ENCODE data around the gene HRH2. TPM values are rescaled to one million over a fixed set of nuclear protein-coding genes. Genes with fewer than 3 reads are reported as not detected.

Gene HRH2
- total RNA-seq, 1 experiment from 2014 or later = 3.3 TPM

DNA sequence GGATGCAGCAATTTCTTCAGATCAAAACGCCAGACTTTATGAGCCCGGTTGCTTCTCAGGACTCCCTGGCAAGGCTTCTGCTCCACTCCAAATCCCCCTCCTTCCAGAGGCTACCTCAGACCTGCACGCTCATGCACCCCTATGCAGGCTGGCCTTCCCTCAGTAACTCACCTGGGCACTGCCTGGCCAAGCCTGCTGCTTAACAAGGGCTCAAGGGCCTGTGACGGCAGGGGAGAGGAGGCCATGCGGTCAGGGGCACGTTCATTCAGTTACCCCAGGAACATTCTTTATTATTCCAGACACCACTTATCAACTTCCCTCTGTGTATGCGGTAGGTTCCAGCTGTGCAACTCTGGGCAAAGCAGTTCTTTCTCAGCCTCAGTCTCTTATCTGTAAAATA lies 79.6 kb downstream of the HRH2 start:
- no peaks in the 10 kb centered on the region for H3K23me2 ChIP-seq (ENCODE audit: insufficient read length, low read depth, low read length, poor library complexity, severe bottlenecking)
- Mint-ChIP-seq H3K4me3 (no peak overlapping the region), H3K27me3 (ENCODE audit: low read depth) (peaks cover 37% of the 10 kb centered on the region), H3K36me3 (ENCODE audit: insufficient read depth in 1 of 3, low read depth in 3 of 3) (peaks cover 0 to 4% (median 0%) of the 10 kb centered on the region in 3 experiments; a peak in 3 of 7 replicates), H3K9me3 (peaks cover 2 to 7% of the 10 kb centered on the region in 2 experiments; a peak in 4 of 5 replicates), H3K4me1 (peaks cover 4 to 6% of the 10 kb centered on the region in 2 experiments), H3K27ac (no peak overlapping the region; a peak in 1 of 7 replicates)
- no peaks in the 10 kb centered on the region for H3K79me2 ChIP-seq (ENCODE audit: insufficient read depth, low read length)
- no peak overlapping the region for H3K18ac ChIP-seq (ENCODE audit: insufficient read length, low read depth, low read length)
- no peak overlapping the region for H3T11ph ChIP-seq (ENCODE audit: low read length)
- no peak overlapping the region for H3K56ac ChIP-seq (ENCODE audit: insufficient read length, low read depth, low read length)
- no peak overlapping the region for H4K8ac ChIP-seq (replicated peaks; ENCODE audit: insufficient read length, low read depth, low read length)
- H4K5ac ChIP-seq (ENCODE audit: insufficient read length, low read depth, low read length) = no peak overlapping the region
- TF ChIP-seq, protein P1, sequence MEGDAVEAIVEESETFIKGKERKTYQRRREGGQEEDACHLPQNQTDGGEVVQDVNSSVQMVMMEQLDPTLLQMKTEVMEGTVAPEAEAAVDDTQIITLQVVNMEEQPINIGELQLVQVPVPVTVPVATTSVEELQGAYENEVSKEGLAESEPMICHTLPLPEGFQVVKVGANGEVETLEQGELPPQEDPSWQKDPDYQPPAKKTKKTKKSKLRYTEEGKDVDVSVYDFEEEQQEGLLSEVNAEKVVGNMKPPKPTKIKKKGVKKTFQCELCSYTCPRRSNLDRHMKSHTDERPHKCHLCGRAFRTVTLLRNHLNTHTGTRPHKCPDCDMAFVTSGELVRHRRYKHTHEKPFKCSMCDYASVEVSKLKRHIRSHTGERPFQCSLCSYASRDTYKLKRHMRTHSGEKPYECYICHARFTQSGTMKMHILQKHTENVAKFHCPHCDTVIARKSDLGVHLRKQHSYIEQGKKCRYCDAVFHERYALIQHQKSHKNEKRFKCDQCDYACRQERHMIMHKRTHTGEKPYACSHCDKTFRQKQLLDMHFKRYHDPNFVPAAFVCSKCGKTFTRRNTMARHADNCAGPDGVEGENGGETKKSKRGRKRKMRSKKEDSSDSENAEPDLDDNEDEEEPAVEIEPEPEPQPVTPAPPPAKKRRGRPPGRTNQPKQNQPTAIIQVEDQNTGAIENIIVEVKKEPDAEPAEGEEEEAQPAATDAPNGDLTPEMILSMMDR (conservative IDR thresholded peaks at IDR 0.05) = no peak
- H2BK20ac ChIP-seq (ENCODE audit: low read depth, low read length, poor library complexity, severe bottlenecking) = no peak overlapping the region
- no peak overlapping the region for H3K4ac ChIP-seq (ENCODE audit: low read depth, low read length)
- H3K4me1 ChIP-seq (ENCODE audit: insufficient read depth, low read length) = no peaks in the 10 kb centered on the region
- no peak overlapping the region for H2BK120ac ChIP-seq (ENCODE audit: low read depth, low read length, poor library complexity, severe bottlenecking)
- H4K91ac ChIP-seq (ENCODE audit: insufficient read length, low read depth, low read length) = no peak overlapping the region
- no peaks in the 10 kb centered on the region for H4K20me1 ChIP-seq (ENCODE audit: control insufficient read depth, insufficient read depth, insufficient read length)
- no peak overlapping the region for H2AK5ac ChIP-seq (ENCODE audit: insufficient read length, low read length)
- no peak overlapping the region for H3K27ac ChIP-seq (ENCODE audit: insufficient read length, low read depth, low read length)
- H3K27me3 ChIP-seq (ENCODE audit: insufficient read depth, low read length) = no peaks in the 10 kb centered on the region
- no peak overlapping the region for H3K4me2 ChIP-seq (ENCODE audit: insufficient read depth, insufficient read length, low read length)
- H3K9ac ChIP-seq (ENCODE audit: extremely low read depth, insufficient read length, low read length) = no peak overlapping the region
- WGBS (ENCODE audit: extremely low coverage, insufficient read length, low lambda C conversion rate) = no CpG with 5 or more reads among the region's 7 CpGs
- no peak overlapping the region for H2BK15ac ChIP-seq (ENCODE audit: low read depth, low read length)
- H2BK5ac ChIP-seq (ENCODE audit: insufficient read length, low read length) = no peak overlapping the region
- no peak overlapping the region for H2BK12ac ChIP-seq (ENCODE audit: insufficient read length, low read depth, low read length)
- no peaks in the 10 kb centered on the region for H3K79me1 ChIP-seq (ENCODE audit: insufficient read depth, low read depth, low read length, poor library complexity, severe bottlenecking)
- no peak overlapping the region for H3K14ac ChIP-seq (ENCODE audit: insufficient read depth, low read length)
- no peak for DNase-seq
- H3K9me3 ChIP-seq (ENCODE audit: control insufficient read depth, low read depth, low read length) = no peaks in the 10 kb centered on the region
- no peak overlapping the region for H2AFZ ChIP-seq (ENCODE audit: low read length)
- H3K23ac ChIP-seq (ENCODE audit: insufficient read length, low read depth, low read length) = no peak overlapping the region
